CD14-positive monocyte (primary cell): ENCODE results near the gene OR52N2. TPM values are rescaled to one million over a fixed set of nuclear protein-coding genes. Genes with fewer than 3 reads are reported as not detected.

Experiments used
- DNase-seq, 3 donors: peaks; one replicate each; pipeline ENCODE4 v3.0.0-alpha.2; 2011 to 2022
- H2AFZ ChIP-seq: 2 replicates; pipeline ENCODE4 v1.6.0; 2012; ENCODE audit warnings: mild to moderate bottlenecking, low read depth, low read length, inconsistent platforms; ENCODE audit not compliant: insufficient read depth, poor library complexity, severe bottlenecking
- H3K27ac ChIP-seq, 2 donors: 1 replicate in 1 of 2; 2 replicates in 1 of 2; pipeline ENCODE4 v1.5.1; 2012 to 2013; ENCODE audit warnings: low read length in 2 of 2, control low read depth in 1 of 2, inconsistent platforms in 1 of 2, low read depth in 1 of 2, mild to moderate bottlenecking in 1 of 2
- H3K27me3 ChIP-seq, 2 donors: one replicate each; pipeline versions ENCODE4 v1.6.0 to v1.6.1; 2011 to 2013; ENCODE audit warnings: low read length in 2 of 2; ENCODE audit not compliant: control insufficient read depth in 2 of 2, insufficient read depth in 2 of 2
- H3K36me3 ChIP-seq, 2 donors: replicated peaks in 1 of 2; 1 replicate in 1 of 2; 2 replicates in 1 of 2; pipeline versions ENCODE4 v1.5.1 to v1.6.1; 2012 to 2013; ENCODE audit warnings: low read length in 2 of 2, control low read depth in 1 of 2, inconsistent platforms in 1 of 2, mild to moderate bottlenecking in 1 of 2; ENCODE audit not compliant: insufficient read depth in 2 of 2, control insufficient read depth in 1 of 2
- H3K4me1 ChIP-seq, 2 donors: 1 replicate in 1 of 2; 2 replicates in 1 of 2; pipeline versions ENCODE4 v1.5.1 to v1.6.1; 2012 to 2013; ENCODE audit warnings: low read length in 2 of 2, control low read depth in 1 of 2, inconsistent platforms in 1 of 2, mild to moderate bottlenecking in 1 of 2, moderate library complexity in 1 of 2; ENCODE audit not compliant: insufficient read depth in 2 of 2, control insufficient read depth in 1 of 2
- H3K4me2 ChIP-seq: replicated peaks from 2 replicates; pipeline ENCODE3; 2012; ENCODE audit warnings: low read length, moderate library complexity, mild to moderate bottlenecking; ENCODE audit not compliant: poor library complexity, severe bottlenecking; ENCODE audit errors: extremely low read depth
- H3K4me3 ChIP-seq, 3 experiments: fragments of 200-600 bp in 1 of 3; sonication (generic) in 1 of 3; replicated peaks in 1 of 3; 1 replicate in 2 of 3; 2 replicates in 1 of 3; pipeline ENCODE4 v1.5.1; 2011 to 2013; ENCODE audit warnings: low read length in 3 of 3, mild to moderate bottlenecking in 3 of 3, control low read depth in 2 of 3, low read depth in 2 of 3, inconsistent platforms in 1 of 3, moderate library complexity in 1 of 3
- H3K79me2 ChIP-seq: 2 replicates; pipeline ENCODE4 v1.6.0; 2012; ENCODE audit warnings: mild to moderate bottlenecking, control low read depth, inconsistent platforms, low read length, moderate library complexity; ENCODE audit not compliant: insufficient read depth
- H3K9ac ChIP-seq: 2 replicates; pipeline ENCODE4 v1.6.0; 2017; ENCODE audit warnings: low read length, mild to moderate bottlenecking; ENCODE audit not compliant: insufficient read depth, poor library complexity, severe bottlenecking
- H3K9me3 ChIP-seq, 2 donors: replicated peaks in 1 of 2; 1 replicate in 1 of 2; 2 replicates in 1 of 2; pipeline versions ENCODE4 v1.5.1 to v1.6.1; 2012 to 2013; ENCODE audit warnings: low read length in 2 of 2, control low read depth in 1 of 2; ENCODE audit not compliant: control insufficient read depth in 1 of 2, insufficient read depth in 1 of 2
- H4K20me1 ChIP-seq: 2 replicates; pipeline ENCODE4 v1.6.0; 2012; ENCODE audit warnings: mild to moderate bottlenecking, low read length, control low read depth, moderate library complexity; ENCODE audit not compliant: insufficient read depth
- H3K27ac Mint-ChIP-seq, 7 donors: one replicate each; pipeline ENCODE4 v1.8.0; 2020; ENCODE audit warnings: mild to moderate bottlenecking in 7 of 7, mixed read lengths in 7 of 7, moderate library complexity in 6 of 7, inconsistent platforms in 2 of 7
- H3K27me3 Mint-ChIP-seq, 3 donors: one replicate each; pipeline ENCODE4 v1.8.0; 2021 to 2022; ENCODE audit warnings: low read depth in 3 of 3, mild to moderate bottlenecking in 3 of 3, mixed read lengths in 3 of 3, moderate library complexity in 3 of 3, inconsistent platforms in 1 of 3
- H3K36me3 Mint-ChIP-seq, 2 donors: one replicate each; pipeline ENCODE4 v1.8.0; 2020; ENCODE audit warnings: mixed read lengths in 2 of 2, inconsistent platforms in 1 of 2, mild to moderate bottlenecking in 1 of 2
- H3K4me1 Mint-ChIP-seq: one replicate; pipeline ENCODE4 v1.8.0; 2020; ENCODE audit warnings: mild to moderate bottlenecking, mixed read lengths
- H3K4me3 Mint-ChIP-seq, 2 donors: one replicate each; pipeline ENCODE4 v1.8.0; 2020; ENCODE audit warnings: mild to moderate bottlenecking in 2 of 2, mixed read lengths in 2 of 2, moderate library complexity in 1 of 2
- H3K9me3 Mint-ChIP-seq, 7 donors: one replicate each; pipeline ENCODE4 v1.8.0; 2020 to 2022; ENCODE audit warnings: mixed read lengths in 7 of 7, mild to moderate bottlenecking in 6 of 7, moderate library complexity in 6 of 7, inconsistent platforms in 2 of 7
- WGBS: methylation state at CpG from one replicate; pipeline ENCODE4 v1.1.5; 2013; ENCODE audit warnings: missing lambda C conversion rate; ENCODE audit not compliant: insufficient coverage; 5-methylcytosine and 5-hydroxymethylcytosine counted together
- intact Hi-C, 2 donors: fragments of 100-400 bp; cut with micrococcal nuclease; formaldehyde crosslinking; loops; one replicate each; pipeline versions ENCODE4 v1.15.0 to v1.15.1; 2023
- polyA plus RNA-seq, 3 donors: library from polyadenylated mRNA; depleted of rRNA in 1 of 3; unstranded in 2 of 3; stranded (reverse) in 1 of 3; fragments of 300-500 nt in 2 of 3; fragments of >200 nt in 1 of 3; fragmentation: Illumina TruSeq in 2 of 3; gene quantifications; 1 replicate in 2 of 3; 2 replicates in 1 of 3; pipeline ENCODE4 v1.2.3, GENCODE V29; 2012 to 2021
- TF ChIP-seq, protein P1 (sequence below): fragments of 200-600 bp; IDR thresholded peaks from one replicate; pipeline ENCODE4 v1.8.0; 2022; ENCODE audit warnings: antibody characterized with exemption, mild to moderate bottlenecking

OR52N2 gene
- polyA plus RNA-seq, 3 donors: not detected

DNA sequence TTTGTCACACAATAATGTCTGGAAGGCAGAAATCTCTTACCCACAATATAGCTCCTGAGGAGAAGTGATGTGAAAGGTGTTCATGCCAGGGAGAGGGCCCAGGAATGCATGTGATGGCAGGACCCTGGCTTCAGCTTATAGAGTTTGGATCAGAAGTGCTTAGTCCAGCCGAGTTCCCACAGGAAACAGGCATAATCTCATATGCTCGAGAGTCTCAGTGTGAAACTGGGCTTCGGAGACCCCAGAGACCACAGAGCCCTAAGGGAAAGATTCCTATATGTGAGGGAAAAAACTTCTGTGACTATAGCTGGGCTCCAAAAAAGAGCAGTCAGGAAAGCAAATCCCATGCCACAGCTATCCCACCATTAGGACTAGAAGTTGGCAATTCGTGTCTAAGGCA is 25.5 kb upstream of the OR52N2 start, which contains the start of gene OR52N5:
TSS of gene OR52N5 (minus strand) at position 101 of the 400 bp plus-strand sequence. CDS start 4,721 bp downstream, outside the sequence.
- H3K79me2 ChIP-seq: no peaks in the 10 kb centered on the region
- Mint-ChIP-seq H3K4me1 (no peaks in the 10 kb centered on the region), H3K9me3 (peaks cover 0 to 2% (median 0%) of the 10 kb centered on the region in 7 donors), H3K27me3 (no peaks in the 10 kb centered on the region), H3K4me3 (no peak within 1 kb of the TSS), H3K27ac (no peak within 1 kb of the TSS), H3K36me3 (no peaks in the 10 kb centered on the region)
- 60% methylated on average over 1 of the region's 4 CpGs for WGBS
- intact Hi-C loops: no loop called here
- H3K9me3 ChIP-seq: no peaks in the 10 kb centered on the region
- DNase-seq: no peak
- no peak within 1 kb of the TSS for H3K4me3 ChIP-seq
- H3K27me3 ChIP-seq: no peaks in the 10 kb centered on the region
- no peak within 1 kb of the TSS for H3K9ac ChIP-seq
- TF ChIP-seq, protein P1, sequence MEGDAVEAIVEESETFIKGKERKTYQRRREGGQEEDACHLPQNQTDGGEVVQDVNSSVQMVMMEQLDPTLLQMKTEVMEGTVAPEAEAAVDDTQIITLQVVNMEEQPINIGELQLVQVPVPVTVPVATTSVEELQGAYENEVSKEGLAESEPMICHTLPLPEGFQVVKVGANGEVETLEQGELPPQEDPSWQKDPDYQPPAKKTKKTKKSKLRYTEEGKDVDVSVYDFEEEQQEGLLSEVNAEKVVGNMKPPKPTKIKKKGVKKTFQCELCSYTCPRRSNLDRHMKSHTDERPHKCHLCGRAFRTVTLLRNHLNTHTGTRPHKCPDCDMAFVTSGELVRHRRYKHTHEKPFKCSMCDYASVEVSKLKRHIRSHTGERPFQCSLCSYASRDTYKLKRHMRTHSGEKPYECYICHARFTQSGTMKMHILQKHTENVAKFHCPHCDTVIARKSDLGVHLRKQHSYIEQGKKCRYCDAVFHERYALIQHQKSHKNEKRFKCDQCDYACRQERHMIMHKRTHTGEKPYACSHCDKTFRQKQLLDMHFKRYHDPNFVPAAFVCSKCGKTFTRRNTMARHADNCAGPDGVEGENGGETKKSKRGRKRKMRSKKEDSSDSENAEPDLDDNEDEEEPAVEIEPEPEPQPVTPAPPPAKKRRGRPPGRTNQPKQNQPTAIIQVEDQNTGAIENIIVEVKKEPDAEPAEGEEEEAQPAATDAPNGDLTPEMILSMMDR: no peak
- no peak within 1 kb of the TSS for H3K27ac ChIP-seq
- no peak within 1 kb of the TSS for H3K4me2 ChIP-seq
- H2AFZ ChIP-seq: no peak within 1 kb of the TSS
- no peaks in the 10 kb centered on the region for H3K4me1 ChIP-seq
- H3K36me3 ChIP-seq: no peaks in the 10 kb centered on the region
- no peaks in the 10 kb centered on the region for H4K20me1 ChIP-seq

DNA sequence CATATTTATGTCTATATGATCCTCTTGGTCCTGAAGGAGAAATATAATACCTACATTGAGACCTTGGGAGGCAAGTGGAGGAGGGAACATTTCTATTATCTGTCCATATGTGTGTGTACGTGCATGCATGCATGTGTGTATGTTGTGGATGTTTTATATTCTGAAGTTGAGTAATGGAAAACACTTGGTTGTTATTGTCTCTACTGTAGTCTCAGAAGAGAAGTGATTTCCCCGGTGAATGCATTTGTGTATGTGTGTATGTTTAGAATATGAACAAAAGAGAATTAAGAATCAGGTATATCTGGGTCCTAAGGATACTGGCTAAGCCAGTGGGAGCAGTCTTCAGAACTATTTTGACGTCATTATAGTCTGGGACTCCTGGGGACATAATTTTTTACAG is 17.6 kb upstream of the OR52N2 start, which contains the start of gene OR52N1:
TSS of gene OR52N1 (minus strand) at position 101 of the 400 bp plus-strand sequence. CDS start 2,449 bp downstream, outside the sequence.
- intact Hi-C loops: loop anchor here in 1 of 2 donors (10.0 kb wide), 1 partner anchor 1136 kb away; no protein-coding TSS in a partner anchor
- Histone ChIP-seq H4K20me1 (no peaks in the 10 kb centered on the region), H3K27me3 (no peaks in the 10 kb centered on the region), H3K79me2 (no peaks in the 10 kb centered on the region), H3K27ac (no peak within 1 kb of the TSS), H3K9ac (no peak within 1 kb of the TSS), H3K4me1 (no peaks in the 10 kb centered on the region), H3K4me2 (no peak within 1 kb of the TSS), H3K4me3 (no peak within 1 kb of the TSS), H3K36me3 (no peaks in the 10 kb centered on the region), H3K9me3 (no peaks in the 10 kb centered on the region), H2AFZ (no peak within 1 kb of the TSS)
- no peak within 1 kb of the TSS for H3K4me3 Mint-ChIP-seq
- 100% methylated on average over 2 of the region's 3 CpGs for WGBS
- peaks cover 0 to 2% (median 2%) of the 10 kb centered on the region in 3 donors for H3K27me3 Mint-ChIP-seq
- peaks cover 0 to 3% (median 0%) of the 10 kb centered on the region in 7 donors for H3K9me3 Mint-ChIP-seq
- DNase-seq: no peak
- no peaks in the 10 kb centered on the region for H3K36me3 Mint-ChIP-seq
- no peaks in the 10 kb centered on the region for H3K4me1 Mint-ChIP-seq
- no peak within 1 kb of the TSS for H3K27ac Mint-ChIP-seq
- TF ChIP-seq, protein P1: no peak
